Lower leg skin (tissue), 4 donors: ENCODE results near the gene TUFM. TPM values are rescaled to one million over a fixed set of nuclear protein-coding genes. Genes with fewer than 3 reads are reported as not detected.
"Not testable (repeated sequence)": the region's sequence is repeated elsewhere in the genome, so short reads cannot be mapped to it uniquely, and the experiment has no call there.

Experiments
- DNase-seq, 2 donors: peaks; one replicate each; pipeline ENCODE4 v3.0.0-alpha.2; 2019; ENCODE audit warnings: low spot score in 2 of 2
- H3K4me3 ChIP-seq: fragments of 200-600 bp; sonication (generic); 2 replicates; pipeline ENCODE4 v1.5.1; 2017; ENCODE audit warnings: mild to moderate bottlenecking, low read depth; ENCODE audit not compliant: poor library complexity, severe bottlenecking
- CTCF ChIP-seq, 3 donors: fragments of 450-650 bp; IDR thresholded peaks; one replicate each; pipeline ENCODE4 v1.5.1; 2016; ENCODE audit warnings: antibody characterized with exemption in 3 of 3, mild to moderate bottlenecking in 3 of 3, moderate library complexity in 2 of 3
- POLR2A ChIP-seq, 2 donors: fragments of 450-650 bp; IDR thresholded peaks; one replicate each; pipeline ENCODE4 v1.6.1; 2016 to 2017; ENCODE audit warnings: antibody characterized with exemption in 2 of 2, mild to moderate bottlenecking in 1 of 2, moderate library complexity in 1 of 2
- WGBS, 2 donors: methylation state at CpG; one replicate each; pipeline ENCODE4 v1.1.5; 2018; 5-methylcytosine and 5-hydroxymethylcytosine counted together
- intact Hi-C: fragments of 100-400 bp; cut with DNase I; formaldehyde crosslinking; loops from one replicate; pipeline ENCODE4 v1.15.0; 2023; ENCODE audit warnings: low total_unique reads
- total RNA-seq, 4 donors: library from RNA; depleted of rRNA; stranded (reverse); fragments of >200 nt; gene quantifications; one replicate each; pipeline ENCODE4 v1.1.0, GENCODE V29; 2016

Gene TUFM
- total RNA-seq, 4 donors from 2014 or later = 103 to 121 (median 110) TPM

GRCh38 chr16:28884045-28884444 lies 37.9 kb upstream of the TUFM start:
- H3K4me3 ChIP-seq = no peak overlapping the region
- intact Hi-C loops = no loop called here
- 92 to 94% methylated on average over 6 of the region's 6 CpGs for WGBS, 2 donors
- TF ChIP-seq POLR2A (IDR thresholded peaks at IDR 0.05) (no peak), CTCF (IDR thresholded peaks at IDR 0.05) (no peak)
- DNase-seq = no peak

GRCh38 chr16:28883221-28883996 lies 37.3 kb upstream of the TUFM start:
- intact Hi-C loops = no loop called here
- WGBS, 2 donors = 58 to 69% methylated on average over 20 to 25 of the region's 25 CpGs
- no peak for DNase-seq
- no peak for TF ChIP-seq POLR2A (IDR thresholded peaks at IDR 0.05)
- no peak for TF ChIP-seq CTCF (IDR thresholded peaks at IDR 0.05)
- H3K4me3 ChIP-seq = no peak overlapping the region

GRCh38 chr16:28882551-28883160 lies 36.5 kb upstream of the TUFM start:
- H3K4me3 ChIP-seq = no peak overlapping the region
- 47 to 52% methylated on average over 24 of the region's 24 CpGs for WGBS, 2 donors
- DNase-seq = no peak
- intact Hi-C loops = no loop called here
- TF ChIP-seq POLR2A (IDR thresholded peaks at IDR 0.05) (no peak), CTCF (IDR thresholded peaks at IDR 0.05) (no peak)

- H3K4me3 ChIP-seq, DNase-seq, intact Hi-C loops: not testable (repeated sequence)
- 79 to 89% methylated on average over 4 of the region's 4 CpGs for WGBS, 2 donors
Observed at GRCh38 chr16:28881565-28881964, 35.4 kb upstream of the TUFM start.

GRCh38 chr16:28880955-28881354 lies 34.8 kb upstream of the TUFM start:
- TF ChIP-seq CTCF (IDR thresholded peaks at IDR 0.05) (no peak), POLR2A (IDR thresholded peaks at IDR 0.05) (no peak)
- no peak for DNase-seq
- intact Hi-C loops = no loop called here
- WGBS, 2 donors = 72 to 73% methylated on average over 4 of the region's 4 CpGs
- H3K4me3 ChIP-seq = no peak overlapping the region

DNA sequence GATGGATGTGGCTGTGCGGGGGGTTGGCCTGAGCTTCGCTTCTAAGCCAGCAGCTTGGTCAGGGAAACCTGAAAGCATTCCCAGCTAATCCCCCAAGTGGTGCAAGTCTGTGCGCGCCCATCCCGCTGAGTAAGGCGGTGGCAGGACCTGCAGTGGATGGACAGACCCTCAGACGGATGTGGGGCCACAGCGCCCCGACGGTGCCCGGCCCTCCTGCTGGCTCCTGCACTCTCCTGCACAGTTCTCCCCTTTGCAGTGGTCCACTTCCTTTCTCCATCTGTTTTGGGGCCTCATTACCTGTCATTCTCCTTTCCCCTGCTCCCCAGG lies 34.4 kb upstream of the TUFM start:
- intact Hi-C loops = no loop called here
- TF ChIP-seq CTCF (IDR thresholded peaks at IDR 0.05) (no peak), POLR2A (IDR thresholded peaks at IDR 0.05) (no peak)
- DNase-seq = no peak
- no peak overlapping the region for H3K4me3 ChIP-seq
- 15 to 28% methylated on average over 10 to 11 of the region's 11 CpGs for WGBS, 2 donors
